NCI-H82 (cell line): ENCODE measurements around the gene RND3.

Source experiments
- DNase-seq: peaks from one replicate; lab custom pipeline; 2025; lab: John Stamatoyannopoulos, UW

The RND3 gene

DNA sequence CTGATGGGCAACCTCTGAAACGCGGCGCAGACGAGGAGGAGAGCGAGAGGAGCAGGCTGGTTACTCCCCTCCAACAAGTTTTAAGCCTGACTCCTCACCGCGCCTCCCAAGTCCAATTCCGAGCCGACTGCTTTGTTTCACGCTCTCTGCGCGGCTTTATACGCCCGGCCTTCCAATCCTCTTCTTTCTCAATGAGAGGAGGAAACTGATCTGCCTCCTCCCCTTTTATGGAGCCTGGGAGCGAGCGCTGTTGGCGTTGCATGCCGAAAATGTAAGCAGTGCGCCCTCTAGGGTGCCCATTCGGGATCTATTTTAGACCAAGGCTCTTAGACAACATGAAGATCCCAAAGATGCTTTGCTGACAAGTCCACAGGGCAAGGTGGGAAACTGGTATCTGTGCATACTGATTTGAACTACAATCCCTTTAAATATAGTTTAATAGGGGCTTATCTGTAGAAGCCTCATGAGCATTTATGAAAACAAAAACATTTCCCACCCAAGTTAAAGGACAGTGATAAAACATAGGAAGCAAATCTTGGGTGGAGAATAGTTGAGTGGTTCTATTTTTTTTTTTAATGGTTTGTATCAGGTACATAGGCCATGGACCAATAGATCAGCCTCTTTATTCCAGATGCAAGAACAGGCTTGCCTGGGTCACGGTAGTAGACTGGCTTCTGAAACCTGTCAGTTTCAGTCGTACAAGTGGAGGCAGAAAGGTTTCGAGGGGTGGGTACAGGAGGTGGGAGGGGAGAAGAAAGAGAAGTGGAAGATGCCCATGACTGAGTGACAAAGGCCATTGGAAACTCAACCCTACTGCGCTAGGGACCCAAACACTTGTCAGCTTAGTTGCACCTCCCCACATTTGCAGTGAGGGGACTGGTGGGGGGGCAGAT lies at the start of gene RND3:
RND3 (minus strand) TSS at position 131 of the 893 bp plus-strand sequence. CDS start 250 bp downstream, outside the sequence.
- DNase-seq, result peak; percentile 99

DNA sequence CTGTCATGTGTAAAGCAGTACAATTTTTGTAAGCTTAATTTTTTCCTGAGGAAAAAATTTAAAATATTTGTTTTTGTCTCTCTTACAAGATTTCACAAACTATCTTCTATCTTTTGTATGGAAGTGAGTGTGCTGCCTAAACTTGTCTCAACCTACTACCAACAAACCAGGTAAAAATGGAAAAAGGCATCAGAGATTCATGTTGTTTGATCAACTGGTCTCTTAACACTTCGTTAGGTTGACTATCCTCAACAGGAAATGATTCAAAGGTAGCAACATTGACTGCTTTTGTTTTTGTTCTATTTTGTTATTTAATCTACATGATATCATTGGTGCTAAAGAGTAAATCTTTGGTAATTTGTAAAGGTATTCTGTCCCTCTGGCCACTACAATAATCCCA lies 47.7 kb upstream of the RND3 start:
- DNase-seq, result no peak

DNA sequence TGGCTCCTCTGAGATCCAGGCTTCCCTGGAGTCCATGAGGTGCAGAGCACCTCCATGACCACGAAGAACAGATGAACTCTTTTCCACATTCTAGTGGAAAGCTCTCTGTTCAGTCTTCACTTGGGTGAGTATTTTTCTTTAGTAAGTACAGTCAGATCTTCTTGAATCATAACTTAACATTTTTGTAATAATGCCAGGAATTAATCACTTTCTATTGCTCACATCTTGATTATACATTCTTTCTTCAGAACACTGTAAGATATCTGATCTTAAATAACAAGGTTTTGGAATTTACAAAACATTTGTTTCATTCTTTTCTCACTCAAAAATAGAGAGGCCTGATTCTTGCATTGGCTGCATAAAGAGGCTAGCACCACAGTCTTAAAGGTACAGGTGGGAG lies 45.4 kb upstream of the RND3 start:
- no peak for DNase-seq

GRCh38 chr2:150532020-150532419 lies 44.6 kb upstream of the RND3 start:
- DNase-seq, result no peak

DNA sequence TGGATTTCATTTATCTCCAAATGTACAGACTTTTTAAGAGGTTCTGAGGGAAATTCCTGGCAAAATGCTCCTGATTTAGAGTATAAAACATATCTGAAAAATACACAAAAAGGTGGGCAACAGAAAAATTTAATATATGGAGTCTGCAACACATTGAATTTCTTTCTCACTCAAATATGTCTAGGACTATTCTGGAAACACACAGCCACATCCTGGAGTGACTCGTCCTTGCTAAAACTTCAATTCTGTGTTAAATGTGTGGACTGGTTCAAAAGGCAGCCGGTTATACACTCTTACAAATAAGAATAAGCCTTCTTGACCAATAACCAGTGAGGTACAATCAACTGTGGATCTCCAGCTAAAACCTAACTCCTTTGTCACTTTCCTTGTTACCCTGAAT lies 44.1 kb upstream of the RND3 start:
- no peak for DNase-seq

GRCh38 chr2:150530168-150530567 lies 42.7 kb upstream of the RND3 start:
- DNase-seq, result no peak

DNA sequence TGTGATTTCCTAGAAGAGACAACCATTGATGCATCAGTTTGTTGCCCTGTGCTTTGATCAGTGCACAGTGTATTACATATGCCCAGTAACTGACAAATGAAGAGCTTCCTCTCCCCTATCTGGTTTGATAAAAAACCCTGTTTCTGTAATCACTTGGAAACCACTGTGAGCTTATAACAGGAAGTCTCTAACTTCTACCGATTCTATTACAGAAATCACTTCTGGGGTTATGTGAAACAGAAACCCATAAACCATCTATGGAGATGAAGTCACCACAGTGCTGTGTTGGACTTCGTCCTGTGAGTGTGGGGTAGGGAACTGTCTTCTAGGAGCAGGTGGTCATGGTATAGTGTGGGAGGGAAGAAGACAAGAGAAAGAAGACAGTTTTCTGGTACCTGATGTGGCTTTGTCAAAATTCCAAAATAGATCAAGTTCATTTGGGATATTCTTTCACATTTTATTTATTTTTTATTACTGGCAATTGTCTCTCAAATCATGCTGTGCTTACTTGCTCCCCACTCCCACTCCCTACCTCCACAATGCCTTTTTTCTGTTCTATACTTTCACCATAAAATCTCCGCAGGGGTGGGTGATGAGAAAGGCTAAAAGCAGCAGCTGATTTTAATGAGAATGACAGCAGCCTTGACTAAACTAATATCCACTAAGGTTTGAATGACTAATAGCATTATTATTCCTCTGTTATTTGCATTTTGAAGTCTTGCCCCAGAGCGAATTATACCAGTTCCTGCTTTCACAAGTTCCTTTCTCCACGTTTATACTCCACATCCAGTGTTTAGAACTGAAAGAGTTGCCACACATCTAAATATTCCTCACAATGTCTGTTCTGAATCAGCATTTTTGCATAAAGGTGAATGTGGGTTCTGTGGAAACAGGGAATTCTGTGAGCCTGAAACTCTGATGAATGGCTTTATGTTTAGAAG lies 41.7 kb upstream of the RND3 start:
- DNase-seq, result no peak

GRCh38 chr2:150526827-150527226 lies 39.4 kb upstream of the RND3 start:
- no peak for DNase-seq

- DNase-seq, result no peak
These were observed 38.5 kb upstream of the RND3 start for GRCh38 chr2:150526006-150526405.

DNA sequence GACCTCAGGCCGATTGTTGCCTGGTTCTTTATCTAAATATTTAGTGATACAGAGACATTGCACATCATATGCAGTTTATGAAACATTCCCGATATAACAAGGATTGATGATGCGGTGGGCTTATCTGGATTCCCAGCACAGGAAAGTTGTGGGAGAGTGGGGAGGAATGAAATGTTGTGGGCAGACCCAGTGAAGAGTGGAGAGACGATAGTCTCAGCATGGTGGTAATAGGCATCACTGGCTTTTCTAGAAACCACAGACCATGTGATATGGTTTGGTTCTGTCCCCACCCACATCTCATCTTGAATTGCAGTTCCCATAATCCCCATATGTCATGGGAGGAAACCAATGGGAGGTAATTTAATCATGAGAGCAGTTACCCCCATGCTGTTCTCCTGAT lies 34.8 kb upstream of the RND3 start:
- DNase-seq, result no peak

DNA sequence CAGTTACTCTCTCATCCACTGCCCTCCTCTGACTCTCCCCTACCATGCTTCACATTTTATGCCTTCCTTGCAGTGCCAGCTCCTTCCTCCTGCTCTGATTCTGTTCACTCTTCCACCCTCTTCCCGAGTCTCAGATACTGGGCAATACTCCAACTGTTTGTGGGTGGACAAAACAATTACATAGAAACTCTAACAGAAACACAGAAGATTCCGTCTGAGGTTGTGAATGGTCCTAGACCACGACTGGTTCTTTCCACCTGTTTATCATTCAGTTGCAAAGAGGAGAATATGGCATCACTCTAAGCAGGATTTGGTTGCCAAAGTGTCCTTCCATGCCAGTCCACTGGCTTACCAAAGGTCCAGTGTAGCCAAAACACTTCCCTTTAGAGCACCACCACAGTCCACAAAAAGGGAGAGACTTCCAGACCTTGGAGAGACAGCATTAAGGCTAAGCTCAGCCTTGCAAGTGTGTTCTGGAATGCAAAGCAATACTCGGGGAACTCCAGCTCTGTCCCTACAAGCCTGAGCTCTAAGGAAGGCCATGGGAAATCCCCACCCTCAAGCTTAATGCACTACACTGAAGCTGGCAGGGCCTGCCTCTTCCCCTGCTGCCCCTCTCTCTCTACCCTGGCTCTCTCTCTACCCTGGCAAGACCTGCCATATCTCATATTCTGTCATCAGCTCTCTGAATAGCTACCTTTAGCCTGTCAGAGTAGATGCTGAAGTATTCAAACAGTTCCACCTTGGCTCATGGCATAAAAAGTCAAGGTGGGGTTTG lies 33.6 kb upstream of the RND3 start:
- DNase-seq, result no peak

- no peak for DNase-seq
These were observed 32.6 kb upstream of the RND3 start for GRCh38 chr2:150520033-150520432.

GRCh38 chr2:150517951-150518680 lies 30.6 kb upstream of the RND3 start:
- no peak for DNase-seq

GRCh38 chr2:150513647-150514046 lies 26.2 kb upstream of the RND3 start:
- DNase-seq, result no peak

DNA sequence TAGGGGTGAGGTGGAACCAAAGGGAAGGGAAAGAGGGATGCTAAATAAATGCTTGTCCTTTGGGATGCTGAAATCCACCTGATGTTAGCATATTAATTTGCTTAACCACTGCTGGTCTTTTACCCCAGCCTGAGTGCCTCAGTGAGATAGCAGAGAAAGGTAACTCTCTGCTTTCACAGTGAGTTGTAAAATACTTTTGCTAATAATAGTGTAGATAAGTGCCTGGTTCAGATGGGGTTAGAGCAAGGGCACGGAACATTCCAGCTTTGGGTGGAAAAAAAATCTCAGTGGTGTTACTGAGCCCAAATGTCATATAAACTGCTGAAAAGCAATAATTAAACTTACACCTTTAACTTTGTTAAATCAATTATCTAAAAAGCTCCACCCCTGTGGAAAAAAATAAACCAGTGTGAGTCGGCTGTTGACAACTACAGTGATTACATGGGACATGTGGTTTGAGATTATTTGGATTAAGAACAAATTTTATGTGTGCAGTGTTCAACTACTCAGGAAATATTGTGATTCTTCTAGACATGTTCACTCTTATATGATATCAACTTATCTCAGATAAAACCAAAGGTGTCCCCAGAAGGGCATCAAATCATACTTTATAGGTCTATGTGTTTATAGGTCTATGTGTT lies 21.1 kb upstream of the RND3 start:
- no peak for DNase-seq

GRCh38 chr2:150507071-150507470 lies 19.6 kb upstream of the RND3 start:
- DNase-seq, result peak; percentile 92

- DNase-seq, result no peak
These were observed 17.7 kb upstream of the RND3 start for GRCh38 chr2:150505178-150505577.

DNA sequence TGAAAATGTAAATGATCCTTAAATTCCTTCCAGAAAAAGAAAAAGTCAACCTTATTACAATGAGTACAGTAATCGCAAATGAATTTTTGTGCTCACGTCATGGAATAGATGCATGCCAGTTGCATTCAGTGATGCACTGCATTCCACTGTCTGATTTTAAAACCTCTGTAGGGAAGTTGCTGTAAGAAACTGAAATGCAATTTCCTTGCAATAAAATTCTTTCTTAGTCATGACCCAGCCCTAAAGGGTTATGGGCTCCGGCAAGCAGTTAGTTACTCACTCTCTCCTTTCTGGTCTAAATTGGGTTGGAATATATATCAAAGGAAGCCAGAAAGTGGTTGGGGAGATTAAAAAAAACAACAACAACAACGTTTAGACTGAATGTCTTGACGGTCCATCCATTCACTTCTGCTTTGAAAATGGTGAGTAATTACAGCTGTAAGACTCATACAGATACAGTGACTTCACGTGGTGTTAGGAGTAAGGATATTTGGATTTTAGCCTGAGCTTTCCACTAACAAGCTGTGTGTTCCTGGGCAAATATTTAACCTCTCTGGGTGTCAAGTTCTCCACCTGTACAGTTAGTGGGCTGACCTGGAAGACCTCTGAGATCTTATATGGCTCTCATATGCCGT lies 8.6 kb upstream of the RND3 start:
- no peak for DNase-seq

- DNase-seq, result no peak
These were observed 7.5 kb upstream of the RND3 start for GRCh38 chr2:150495001-150495400.

DNA sequence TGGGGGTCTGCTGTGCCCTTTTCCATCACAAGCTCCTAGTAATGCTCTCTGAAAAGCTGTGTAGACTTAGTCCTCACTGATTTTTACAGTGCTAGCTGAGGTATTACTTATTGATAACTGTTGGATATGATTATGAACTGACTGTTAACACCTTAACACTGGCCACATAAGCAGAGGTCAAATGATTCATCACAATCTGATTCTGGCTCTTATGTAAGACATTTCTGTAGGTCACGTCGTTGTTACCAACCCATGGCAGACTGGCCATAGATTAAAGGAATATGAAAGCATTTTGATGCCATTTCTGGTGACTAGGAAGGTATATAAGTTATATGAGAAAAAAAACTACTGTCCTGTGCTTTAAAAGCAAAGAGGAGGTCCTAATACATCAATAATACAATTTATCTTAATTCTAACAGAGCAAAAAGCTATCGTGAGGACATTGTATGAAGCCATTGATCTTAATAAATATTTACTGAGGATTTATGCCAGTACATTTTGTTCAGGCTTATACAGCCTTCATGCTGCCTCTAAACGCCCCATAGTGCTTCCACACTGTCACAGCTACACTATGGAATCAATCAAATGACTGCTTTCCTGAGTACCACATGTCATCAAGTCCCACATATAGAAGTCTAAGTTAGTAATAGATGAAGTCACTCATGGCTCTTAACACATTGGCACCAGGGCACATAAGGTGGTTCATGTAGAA lies 6.9 kb upstream of the RND3 start:
- no peak for DNase-seq
